Measurements from ENCODE around the gene UGCG.
"Not testable (repeated sequence)": the region's sequence is repeated elsewhere in the genome, so short reads cannot be mapped to it uniquely, and the experiment has no call there.

UGCG gene

GRCh38 chr9:111955048-111955447 lies 58.4 kb downstream of the UGCG start:
- TF ChIP-seq CTCF (IDR thresholded peaks at IDR 0.05; ENCODE audit: low read depth, low read length), result no peak
- Histone ChIP-seq H3K9me3 (no peaks in the 10 kb centered on the region), H3K4me3 (ENCODE audit: low read depth, low read length) (no peak overlapping the region), H3K27me3 (0 out of 2 replicates have a peak, but pooled peaks cover 2% of the 10 kb centered on the region), H3K36me3 (no peaks in the 10 kb centered on the region), H3K4me1 (no peaks in the 10 kb centered on the region)
- DNase-seq, result no peak

- no peak for TF ChIP-seq CTCF (IDR thresholded peaks at IDR 0.05; ENCODE audit: low read depth, low read length)
- Histone ChIP-seq H3K4me3 (ENCODE audit: low read depth, low read length) (no peak overlapping the region), H3K36me3 (no peaks in the 10 kb centered on the region), H3K27me3 (0 out of 2 replicates have a peak, but pooled peaks cover 2% of the 10 kb centered on the region), H3K4me1 (no peaks in the 10 kb centered on the region), H3K9me3 (no peaks in the 10 kb centered on the region)
- DNase-seq, result no peak
Measured at GRCh38 chr9:111957856-111958631, 61.4 kb downstream of the UGCG start.

- TF ChIP-seq CTCF (IDR thresholded peaks at IDR 0.05; ENCODE audit: low read depth, low read length), result no peak
- no peaks in the 10 kb centered on the region for H3K4me1 ChIP-seq
- DNase-seq, result no peak
- no peak overlapping the region for H3K4me3 ChIP-seq (ENCODE audit: low read depth, low read length)
- no peaks in the 10 kb centered on the region for H3K36me3 ChIP-seq
- no peaks in the 10 kb centered on the region for H3K9me3 ChIP-seq
- 0 out of 2 replicates have a peak, but pooled peaks cover 2% of the 10 kb centered on the region for H3K27me3 ChIP-seq
Measured at GRCh38 chr9:111959468-111960359, 63.1 kb downstream of the UGCG start.

GRCh38 chr9:111960485-111960884 lies 63.9 kb downstream of the UGCG start:
- not testable (repeated sequence) for H3K27me3 ChIP-seq; DNase-seq; H3K9me3 ChIP-seq; H3K36me3 ChIP-seq; H3K4me1 ChIP-seq; H3K4me3 ChIP-seq (ENCODE audit: low read depth, low read length)

GRCh38 chr9:111961009-111961408 lies 64.4 kb downstream of the UGCG start:
- no peak for TF ChIP-seq CTCF (IDR thresholded peaks at IDR 0.05; ENCODE audit: low read depth, low read length)
- H3K27me3 ChIP-seq, result 0 out of 2 replicates have a peak, but pooled peaks cover 2% of the 10 kb centered on the region
- no peaks in the 10 kb centered on the region for H3K9me3 ChIP-seq
- H3K36me3 ChIP-seq, result no peaks in the 10 kb centered on the region
- no peaks in the 10 kb centered on the region for H3K4me1 ChIP-seq
- DNase-seq, result no peak
- H3K4me3 ChIP-seq (ENCODE audit: low read depth, low read length), result no peak overlapping the region

GRCh38 chr9:111961575-111961974 lies 65.0 kb downstream of the UGCG start:
- Histone ChIP-seq H3K4me3 (ENCODE audit: low read depth, low read length) (no peak overlapping the region), H3K27me3 (0 out of 2 replicates have a peak, but pooled peaks cover 2% of the 10 kb centered on the region), H3K36me3 (no peaks in the 10 kb centered on the region), H3K4me1 (no peaks in the 10 kb centered on the region), H3K9me3 (no peaks in the 10 kb centered on the region)
- no peak for DNase-seq
- no peak for TF ChIP-seq CTCF (IDR thresholded peaks at IDR 0.05; ENCODE audit: low read depth, low read length)
